ENCODE data around the gene ARFRP1. TPM values are rescaled to one million over a fixed set of nuclear protein-coding genes. Genes with fewer than 3 reads are reported as not detected.

ARFRP1 gene
- total and polyA plus RNA-seq, 2 donors (not counting 1 experiment from before 2014, with no cell fraction given), result 41.0 to 75.5 TPM

- intact Hi-C loops (cut with micrococcal nuclease), result no loop called here
- no peaks in the 10 kb centered on the region for H3K27me3 ChIP-seq (replicated peaks in 1 of 4; ENCODE audit: control extremely low read depth in 1 of 4, control insufficient read depth in 3 of 4, insufficient read depth in 4 of 4, low read length in 3 of 4)
- POLR2A ChIA-PET, result no interaction called here
- H3K9me3 Mint-ChIP-seq (ENCODE audit: insufficient read depth), result no peaks in the 10 kb centered on the region
- H3K4me2 ChIP-seq (replicated peaks; ENCODE audit: low read depth, low read length, poor library complexity, severe bottlenecking), result no peak overlapping the region
- 97% methylated on average over 11 of the region's 11 CpGs for WGBS (ENCODE audit: insufficient coverage)
- peaks cover 0 to 24% of the 10 kb centered on the region in 2 experiments for H3K36me3 ChIP-seq (replicated peaks in 1 of 2; ENCODE audit: control extremely low read depth in 1 of 2, control insufficient read depth in 1 of 2, extremely low read depth in 1 of 2, insufficient read depth in 2 of 2, low read length in 1 of 2)
- TF ChIP-seq EZH2 (IDR thresholded peaks at IDR 0.05; ENCODE audit: borderline replicate concordance, insufficient read depth, low read depth, low read length, poor library complexity, severe bottlenecking) (no peak), CTCF (IDR thresholded peaks at IDR 0.05) (no peak)
- H3K4me3 Mint-ChIP-seq, result no peak overlapping the region
- H3K4me1 Mint-ChIP-seq, result no peaks in the 10 kb centered on the region
- no peaks in the 10 kb centered on the region for H3K9me3 ChIP-seq (ENCODE audit: control extremely low read depth in 1 of 3, control insufficient read depth in 2 of 3, insufficient read depth in 1 of 3, low read length in 2 of 3)
- H3K9ac ChIP-seq (ENCODE audit: low read length), result no peak overlapping the region
- no peaks in the 10 kb centered on the region for H3K4me1 ChIP-seq (ENCODE audit: control insufficient read depth in 2 of 2, insufficient read depth in 2 of 2, low read length in 2 of 2)
- no peak overlapping the region for H3K27ac ChIP-seq (ENCODE audit: low read length in 2 of 2)
- H2AFZ ChIP-seq (ENCODE audit: insufficient read depth, low read depth, low read length, poor library complexity, severe bottlenecking), result no peak overlapping the region
- DNase-seq, result no peak
- no peak overlapping the region for H3K27ac Mint-ChIP-seq
- peaks cover 10% of the 10 kb centered on the region for H3K79me2 ChIP-seq (ENCODE audit: control insufficient read depth, insufficient read depth, low read length)
- no peak for ATAC-seq (ENCODE audit: low read depth)
- CTCF ChIA-PET, result no interaction called here
- H3K27me3 Mint-ChIP-seq, result no peaks in the 10 kb centered on the region
- H4K20me1 ChIP-seq (ENCODE audit: control insufficient read depth, insufficient read depth, low read length, poor library complexity, severe bottlenecking), result no peaks in the 10 kb centered on the region
- no peak overlapping the region for H3K4me3 ChIP-seq (ENCODE audit: control extremely low read depth in 1 of 5, extremely low read depth in 1 of 5, insufficient read depth in 1 of 5, low read depth in 2 of 5, low read length in 4 of 5)
These were observed 39.4 kb downstream of the ARFRP1 start for GRCh38 chr20:63668351-63668750.

GRCh38 chr20:63667858-63668257 lies 39.9 kb downstream of the ARFRP1 start:
- H3K9me3 ChIP-seq (ENCODE audit: control extremely low read depth in 1 of 3, control insufficient read depth in 2 of 3, insufficient read depth in 1 of 3, low read length in 2 of 3), result no peaks in the 10 kb centered on the region
- H3K79me2 ChIP-seq (ENCODE audit: control insufficient read depth, insufficient read depth, low read length), result peaks cover 10% of the 10 kb centered on the region
- no peaks in the 10 kb centered on the region for H3K27me3 ChIP-seq (replicated peaks in 1 of 4; ENCODE audit: control extremely low read depth in 1 of 4, control insufficient read depth in 3 of 4, insufficient read depth in 4 of 4, low read length in 3 of 4)
- ATAC-seq (ENCODE audit: low read depth), result no peak
- TF ChIP-seq CTCF (IDR thresholded peaks at IDR 0.05) (no peak), EZH2 (IDR thresholded peaks at IDR 0.05; ENCODE audit: borderline replicate concordance, insufficient read depth, low read depth, low read length, poor library complexity, severe bottlenecking) (no peak)
- no peak overlapping the region for H3K27ac ChIP-seq (ENCODE audit: low read length in 2 of 2)
- H2AFZ ChIP-seq (ENCODE audit: insufficient read depth, low read depth, low read length, poor library complexity, severe bottlenecking), result no peak overlapping the region
- H3K4me1 Mint-ChIP-seq, result no peaks in the 10 kb centered on the region
- no peak for DNase-seq
- H3K4me3 Mint-ChIP-seq, result no peak overlapping the region
- H3K27ac Mint-ChIP-seq, result no peak overlapping the region
- no peaks in the 10 kb centered on the region for H3K4me1 ChIP-seq (ENCODE audit: control insufficient read depth in 2 of 2, insufficient read depth in 2 of 2, low read length in 2 of 2)
- ChIA-PET CTCF (no interaction called here), POLR2A (no interaction called here)
- H3K4me2 ChIP-seq (replicated peaks; ENCODE audit: low read depth, low read length, poor library complexity, severe bottlenecking), result no peak overlapping the region
- no peak overlapping the region for H3K4me3 ChIP-seq (ENCODE audit: control extremely low read depth in 1 of 5, extremely low read depth in 1 of 5, insufficient read depth in 1 of 5, low read depth in 2 of 5, low read length in 4 of 5)
- peaks cover 0 to 29% of the 10 kb centered on the region in 2 experiments for H3K36me3 ChIP-seq (replicated peaks in 1 of 2; ENCODE audit: control extremely low read depth in 1 of 2, control insufficient read depth in 1 of 2, extremely low read depth in 1 of 2, insufficient read depth in 2 of 2, low read length in 1 of 2)
- no peaks in the 10 kb centered on the region for H3K27me3 Mint-ChIP-seq
- intact Hi-C loops (cut with micrococcal nuclease), result no loop called here
- no peaks in the 10 kb centered on the region for H4K20me1 ChIP-seq (ENCODE audit: control insufficient read depth, insufficient read depth, low read length, poor library complexity, severe bottlenecking)
- 98% methylated on average over 15 of the region's 16 CpGs for WGBS (ENCODE audit: insufficient coverage)
- H3K9ac ChIP-seq (ENCODE audit: low read length), result no peak overlapping the region
- no peaks in the 10 kb centered on the region for H3K9me3 Mint-ChIP-seq (ENCODE audit: insufficient read depth)
